ENCODE measurements around the gene CARHSP1.

DNA sequence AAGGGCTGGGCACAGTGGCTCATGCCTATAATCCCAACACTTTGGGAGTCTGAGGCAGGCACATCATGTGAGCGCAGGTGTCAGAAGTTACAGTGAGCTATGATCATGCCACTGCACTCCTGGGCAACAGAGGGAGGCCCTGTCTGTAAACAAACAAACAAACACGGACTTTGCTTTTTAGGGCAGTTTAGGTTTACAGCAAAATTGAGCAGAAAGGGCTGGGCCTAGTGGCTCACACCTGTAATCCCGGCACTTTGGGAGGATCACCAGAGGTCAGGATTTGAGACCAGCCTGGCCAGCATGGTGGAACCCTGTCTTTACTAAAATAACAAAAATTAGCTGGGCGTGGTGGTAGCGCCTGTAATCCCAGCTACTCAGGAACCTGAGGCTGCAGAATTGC is 3.3 kb upstream of the CARHSP1 start:
- TF ChIP-seq, protein P1, sequence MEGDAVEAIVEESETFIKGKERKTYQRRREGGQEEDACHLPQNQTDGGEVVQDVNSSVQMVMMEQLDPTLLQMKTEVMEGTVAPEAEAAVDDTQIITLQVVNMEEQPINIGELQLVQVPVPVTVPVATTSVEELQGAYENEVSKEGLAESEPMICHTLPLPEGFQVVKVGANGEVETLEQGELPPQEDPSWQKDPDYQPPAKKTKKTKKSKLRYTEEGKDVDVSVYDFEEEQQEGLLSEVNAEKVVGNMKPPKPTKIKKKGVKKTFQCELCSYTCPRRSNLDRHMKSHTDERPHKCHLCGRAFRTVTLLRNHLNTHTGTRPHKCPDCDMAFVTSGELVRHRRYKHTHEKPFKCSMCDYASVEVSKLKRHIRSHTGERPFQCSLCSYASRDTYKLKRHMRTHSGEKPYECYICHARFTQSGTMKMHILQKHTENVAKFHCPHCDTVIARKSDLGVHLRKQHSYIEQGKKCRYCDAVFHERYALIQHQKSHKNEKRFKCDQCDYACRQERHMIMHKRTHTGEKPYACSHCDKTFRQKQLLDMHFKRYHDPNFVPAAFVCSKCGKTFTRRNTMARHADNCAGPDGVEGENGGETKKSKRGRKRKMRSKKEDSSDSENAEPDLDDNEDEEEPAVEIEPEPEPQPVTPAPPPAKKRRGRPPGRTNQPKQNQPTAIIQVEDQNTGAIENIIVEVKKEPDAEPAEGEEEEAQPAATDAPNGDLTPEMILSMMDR (IDR thresholded peaks at IDR 0.05), result no peak
- TF ChIP-seq EZH2 (IDR thresholded peaks at IDR 0.05) (no peak), EZH2phosphoT487 (IDR thresholded peaks at IDR 0.05) (no peak)
